H7 (cell line): ENCODE measurements around the gene WDFY4. TPM values are rescaled to one million over a fixed set of nuclear protein-coding genes. Genes with fewer than 3 reads are reported as not detected.

ENCODE experiments used
- DNase-seq: peaks from one replicate; pipeline ENCODE4 v3.0.0; 2012
- H3K27me3 ChIP-seq: 2 replicates; pipeline ENCODE4 v1.6.0; 2011; ENCODE audit warnings: mild to moderate bottlenecking, low read length; ENCODE audit not compliant: control insufficient read depth, insufficient read depth
- H3K36me3 ChIP-seq: replicated peaks from 2 replicates; pipeline ENCODE4 v1.5.1; 2011; ENCODE audit warnings: low read length; ENCODE audit not compliant: control insufficient read depth, insufficient read depth
- H3K4me3 ChIP-seq: 2 replicates; pipeline ENCODE4 v1.5.1; 2011; ENCODE audit warnings: low read depth, mild to moderate bottlenecking, control low read depth, low read length, moderate library complexity; ENCODE audit not compliant: insufficient read depth
- total RNA-seq: library from RNA; depleted of rRNA; stranded (reverse); fragments of >200 nt; shearing (Covaris generic); gene quantifications from 2 replicates; pipeline ENCODE4 v1.2.3, GENCODE V29; 2014

The WDFY4 gene
- total RNA-seq, 1 experiment from 2014 or later: not detected

- Histone ChIP-seq H3K4me3 (no peak overlapping the region), H3K36me3 (no peaks in the 10 kb centered on the region), H3K27me3 (peaks cover 10% of the 10 kb centered on the region)
- DNase-seq: no peak
Observed at GRCh38 chr10:48651839-48652238, 32.8 kb upstream of the WDFY4 start.

GRCh38 chr10:48652344-48652743 lies 32.3 kb upstream of the WDFY4 start:
- Histone ChIP-seq H3K4me3 (no peak overlapping the region), H3K27me3 (peaks cover 14% of the 10 kb centered on the region)
- DNase-seq: no peak

GRCh38 chr10:48653347-48653746 lies 31.3 kb upstream of the WDFY4 start:
- H3K27me3 ChIP-seq: peaks cover 14% of the 10 kb centered on the region
- no peak overlapping the region for H3K4me3 ChIP-seq
- no peak for DNase-seq

More at GRCh38 chr10:48652344-48652743, 32.3 kb upstream of the WDFY4 start:
- H3K36me3 ChIP-seq: no peaks in the 10 kb centered on the region

GRCh38 chr10:48653944-48654698 lies 30.6 kb upstream of the WDFY4 start:
- Histone ChIP-seq H3K4me3 (no peak overlapping the region), H3K27me3 (peaks cover 14% of the 10 kb centered on the region), H3K36me3 (no peaks in the 10 kb centered on the region)
- DNase-seq: no peak

More at GRCh38 chr10:48653347-48653746, 31.3 kb upstream of the WDFY4 start:
- no peaks in the 10 kb centered on the region for H3K36me3 ChIP-seq

GRCh38 chr10:48655411-48656240 lies 29.0 kb upstream of the WDFY4 start:
- H3K36me3 ChIP-seq: no peaks in the 10 kb centered on the region
- peaks cover 14% of the 10 kb centered on the region for H3K27me3 ChIP-seq
- H3K4me3 ChIP-seq: peak overlapping the region; percentile 35
- no peak for DNase-seq

- Histone ChIP-seq H3K36me3 (no peaks in the 10 kb centered on the region), H3K27me3 (peaks cover 14% of the 10 kb centered on the region), H3K4me3 (peak overlapping the region; percentile 35)
- DNase-seq: peak; percentile 94
Observed at GRCh38 chr10:48656241-48656913, 28.3 kb upstream of the WDFY4 start.

- Histone ChIP-seq H3K36me3 (no peaks in the 10 kb centered on the region), H3K4me3 (no peak overlapping the region), H3K27me3 (peaks cover 14% of the 10 kb centered on the region)
- no peak for DNase-seq
Observed at GRCh38 chr10:48656914-48657305, 27.8 kb upstream of the WDFY4 start.

GRCh38 chr10:48657416-48657815 lies 27.3 kb upstream of the WDFY4 start:
- Histone ChIP-seq H3K36me3 (no peaks in the 10 kb centered on the region), H3K4me3 (no peak overlapping the region), H3K27me3 (peaks cover 14% of the 10 kb centered on the region)
- DNase-seq: peak; percentile 38

GRCh38 chr10:48658243-48658974 lies 26.3 kb upstream of the WDFY4 start:
- no peaks in the 10 kb centered on the region for H3K36me3 ChIP-seq

GRCh38 chr10:48658975-48659269 lies 25.8 kb upstream of the WDFY4 start:
- no peak for DNase-seq
- H3K4me3 ChIP-seq: no peak overlapping the region
- H3K27me3 ChIP-seq: peaks cover 14% of the 10 kb centered on the region
- no peaks in the 10 kb centered on the region for H3K36me3 ChIP-seq

More at GRCh38 chr10:48658243-48658974, 26.3 kb upstream of the WDFY4 start:
- DNase-seq: peak; percentile 82
- no peak overlapping the region for H3K4me3 ChIP-seq
- peaks cover 14% of the 10 kb centered on the region for H3K27me3 ChIP-seq

GRCh38 chr10:48659790-48660189 lies 24.9 kb upstream of the WDFY4 start:
- Histone ChIP-seq H3K36me3 (no peaks in the 10 kb centered on the region), H3K4me3 (no peak overlapping the region), H3K27me3 (peaks cover 14% of the 10 kb centered on the region)
- peak; percentile 52 for DNase-seq

GRCh38 chr10:48661441-48661840 lies 23.2 kb upstream of the WDFY4 start:
- no peaks in the 10 kb centered on the region for H3K36me3 ChIP-seq
- DNase-seq: no peak
- no peak overlapping the region for H3K4me3 ChIP-seq
- peaks cover 7% of the 10 kb centered on the region for H3K27me3 ChIP-seq

- no peak overlapping the region for H3K4me3 ChIP-seq
- DNase-seq: no peak
- H3K36me3 ChIP-seq: no peaks in the 10 kb centered on the region
- H3K27me3 ChIP-seq: no peaks in the 10 kb centered on the region
Observed at GRCh38 chr10:48667960-48668590, 16.6 kb upstream of the WDFY4 start.
